ENCODE results near the gene NDRG3. TPM values are rescaled to one million over a fixed set of nuclear protein-coding genes. Genes with fewer than 3 reads are reported as not detected.

NDRG3 gene
- polyA plus RNA-seq, 1 donor from 2014 or later: 61.0 TPM

DNA sequence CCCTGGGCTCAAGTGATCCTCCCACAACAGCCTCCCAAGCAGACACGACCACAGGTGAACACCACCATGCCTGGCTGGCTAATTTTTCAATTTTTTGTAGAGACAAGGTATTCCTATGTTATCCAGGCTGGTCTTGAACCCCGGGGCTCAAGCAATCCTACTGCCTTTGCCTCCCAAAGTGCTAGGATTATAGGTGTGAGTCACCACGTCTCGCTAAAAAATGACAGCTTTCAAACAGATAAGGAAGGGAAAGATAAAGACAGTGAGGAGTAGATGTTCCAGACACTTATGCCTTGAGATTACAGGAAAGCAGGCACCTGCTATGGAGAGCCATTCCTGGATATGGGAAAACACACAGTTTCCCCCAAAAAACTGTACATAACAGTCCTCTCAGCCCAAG, 58.9 kb downstream of the NDRG3 start:
- TF ChIP-seq EP300 (conservative IDR thresholded peaks at IDR 0.05; ENCODE audit: poor library complexity, severe bottlenecking) (no peak), EZH2 (IDR thresholded peaks at IDR 0.05; ENCODE audit: borderline replicate concordance, insufficient read depth, low read length, poor library complexity, severe bottlenecking) (no peak), TAF1 (IDR thresholded peaks at IDR 0.05; ENCODE audit: low read depth) (no peak), SMC3 (conservative IDR thresholded peaks at IDR 0.05; ENCODE audit: poor library complexity) (no peak), RAD21 (conservative IDR thresholded peaks at IDR 0.05) (no peak)
- TF ChIP-seq, protein P1, sequence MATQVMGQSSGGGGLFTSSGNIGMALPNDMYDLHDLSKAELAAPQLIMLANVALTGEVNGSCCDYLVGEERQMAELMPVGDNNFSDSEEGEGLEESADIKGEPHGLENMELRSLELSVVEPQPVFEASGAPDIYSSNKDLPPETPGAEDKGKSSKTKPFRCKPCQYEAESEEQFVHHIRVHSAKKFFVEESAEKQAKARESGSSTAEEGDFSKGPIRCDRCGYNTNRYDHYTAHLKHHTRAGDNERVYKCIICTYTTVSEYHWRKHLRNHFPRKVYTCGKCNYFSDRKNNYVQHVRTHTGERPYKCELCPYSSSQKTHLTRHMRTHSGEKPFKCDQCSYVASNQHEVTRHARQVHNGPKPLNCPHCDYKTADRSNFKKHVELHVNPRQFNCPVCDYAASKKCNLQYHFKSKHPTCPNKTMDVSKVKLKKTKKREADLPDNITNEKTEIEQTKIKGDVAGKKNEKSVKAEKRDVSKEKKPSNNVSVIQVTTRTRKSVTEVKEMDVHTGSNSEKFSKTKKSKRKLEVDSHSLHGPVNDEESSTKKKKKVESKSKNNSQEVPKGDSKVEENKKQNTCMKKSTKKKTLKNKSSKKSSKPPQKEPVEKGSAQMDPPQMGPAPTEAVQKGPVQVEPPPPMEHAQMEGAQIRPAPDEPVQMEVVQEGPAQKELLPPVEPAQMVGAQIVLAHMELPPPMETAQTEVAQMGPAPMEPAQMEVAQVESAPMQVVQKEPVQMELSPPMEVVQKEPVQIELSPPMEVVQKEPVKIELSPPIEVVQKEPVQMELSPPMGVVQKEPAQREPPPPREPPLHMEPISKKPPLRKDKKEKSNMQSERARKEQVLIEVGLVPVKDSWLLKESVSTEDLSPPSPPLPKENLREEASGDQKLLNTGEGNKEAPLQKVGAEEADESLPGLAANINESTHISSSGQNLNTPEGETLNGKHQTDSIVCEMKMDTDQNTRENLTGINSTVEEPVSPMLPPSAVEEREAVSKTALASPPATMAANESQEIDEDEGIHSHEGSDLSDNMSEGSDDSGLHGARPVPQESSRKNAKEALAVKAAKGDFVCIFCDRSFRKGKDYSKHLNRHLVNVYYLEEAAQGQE (IDR thresholded peaks at IDR 0.05; ENCODE audit: borderline replicate concordance): no peak
- Histone ChIP-seq H3K9ac (ENCODE audit: low read length) (no peak overlapping the region), H2AFZ (ENCODE audit: low read depth, low read length) (no peak overlapping the region), H3K27me3 (ENCODE audit: insufficient read depth, low read depth, low read length) (no peaks in the 10 kb centered on the region), H3K27ac (ENCODE audit: low read length) (no peak overlapping the region), H3K4me3 (ENCODE audit: low read length) (no peak overlapping the region), H3K79me2 (replicated peaks; ENCODE audit: insufficient read depth, low read length) (no peaks in the 10 kb centered on the region), H3K4me2 (ENCODE audit: low read length) (no peak overlapping the region), H3K36me3 (ENCODE audit: insufficient read depth, low read length) (no peaks in the 10 kb centered on the region), H3K9me3 (ENCODE audit: low read length) (no peaks in the 10 kb centered on the region), H3F3A (ENCODE audit: insufficient read depth, low read length, poor library complexity, severe bottlenecking) (no peaks in the 10 kb centered on the region), H3K9me2 (ENCODE audit: insufficient read depth, low read length) (no peaks in the 10 kb centered on the region), H4K20me1 (ENCODE audit: insufficient read depth) (no peaks in the 10 kb centered on the region)

DNA sequence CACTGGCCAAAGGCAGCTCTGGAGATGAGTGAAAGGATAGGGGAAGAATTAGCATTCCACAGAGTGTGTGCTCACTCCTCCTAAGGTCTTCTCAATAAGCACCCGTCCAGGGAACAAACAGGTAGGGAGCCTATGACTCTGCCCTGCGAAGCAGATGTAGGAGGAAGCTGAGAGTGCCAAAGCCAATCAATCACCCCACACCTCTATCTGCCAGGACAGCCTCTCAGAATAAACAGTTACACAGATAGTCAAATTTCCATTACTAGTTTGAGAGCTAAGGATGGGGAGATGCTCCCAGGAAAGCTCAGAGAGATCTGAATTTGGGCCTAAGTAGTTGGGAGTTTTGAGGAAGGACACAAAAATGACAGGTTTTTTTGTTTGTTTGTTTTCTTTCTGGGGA, 59.4 kb downstream of the NDRG3 start:
- no peaks in the 10 kb centered on the region for H4K20me1 ChIP-seq (ENCODE audit: insufficient read depth)
- TF ChIP-seq MXI1 (conservative IDR thresholded peaks at IDR 0.05; ENCODE audit: poor library complexity, severe bottlenecking): no peak
- no peak overlapping the region for H3K9ac ChIP-seq (ENCODE audit: low read length)
- no peaks in the 10 kb centered on the region for H3K9me2 ChIP-seq (ENCODE audit: insufficient read depth, low read length)
- H3K27ac ChIP-seq (ENCODE audit: low read length): no peak overlapping the region
- no peaks in the 10 kb centered on the region for H3F3A ChIP-seq (ENCODE audit: insufficient read depth, low read length, poor library complexity, severe bottlenecking)
- H3K4me3 ChIP-seq (ENCODE audit: low read length): no peak overlapping the region
- no peaks in the 10 kb centered on the region for H3K27me3 ChIP-seq (ENCODE audit: insufficient read depth, low read depth, low read length)
- no peaks in the 10 kb centered on the region for H3K9me3 ChIP-seq (ENCODE audit: low read length)
- H3K79me2 ChIP-seq (replicated peaks; ENCODE audit: insufficient read depth, low read length): no peaks in the 10 kb centered on the region
- no peak overlapping the region for H2AFZ ChIP-seq (ENCODE audit: low read depth, low read length)
- no peak overlapping the region for H3K4me2 ChIP-seq (ENCODE audit: low read length)
- H3K36me3 ChIP-seq (ENCODE audit: insufficient read depth, low read length): no peaks in the 10 kb centered on the region

DNA sequence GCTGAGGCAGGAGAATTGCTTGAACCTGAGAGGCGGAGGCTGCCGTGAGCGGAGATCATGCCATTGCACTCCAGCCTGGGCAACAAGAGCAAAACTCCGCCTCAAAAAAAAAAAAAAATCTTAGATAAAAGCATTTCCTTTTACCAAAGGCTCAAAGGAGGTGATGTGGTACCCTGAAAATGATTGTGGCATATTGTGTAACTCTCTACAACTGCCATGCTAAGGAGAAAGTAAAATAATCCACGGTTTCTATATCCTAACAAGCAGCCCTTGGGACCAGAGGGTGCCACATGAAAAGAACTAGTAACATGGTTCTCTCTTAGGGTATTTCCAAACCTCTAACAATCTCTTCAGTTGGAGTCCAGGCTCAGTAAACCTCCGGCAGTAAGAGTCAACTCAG, 61.1 kb downstream of the NDRG3 start:
- H3K27ac ChIP-seq (ENCODE audit: low read length): no peak overlapping the region
- TF ChIP-seq EZH2 (IDR thresholded peaks at IDR 0.05; ENCODE audit: borderline replicate concordance, insufficient read depth, low read length, poor library complexity, severe bottlenecking) (no peak), EP300 (conservative IDR thresholded peaks at IDR 0.05; ENCODE audit: poor library complexity, severe bottlenecking) (no peak), RAD21 (conservative IDR thresholded peaks at IDR 0.05) (no peak)
- no peaks in the 10 kb centered on the region for H4K20me1 ChIP-seq (ENCODE audit: insufficient read depth)
- H3K36me3 ChIP-seq (ENCODE audit: insufficient read depth, low read length): no peaks in the 10 kb centered on the region
- H3K4me2 ChIP-seq (ENCODE audit: low read length): no peak overlapping the region
- no peaks in the 10 kb centered on the region for H3K9me2 ChIP-seq (ENCODE audit: insufficient read depth, low read length)
- H3K9me3 ChIP-seq (ENCODE audit: low read length): no peaks in the 10 kb centered on the region
- no peak overlapping the region for H2AFZ ChIP-seq (ENCODE audit: low read depth, low read length)
- no peaks in the 10 kb centered on the region for H3F3A ChIP-seq (ENCODE audit: insufficient read depth, low read length, poor library complexity, severe bottlenecking)
- no peak overlapping the region for H3K4me3 ChIP-seq (ENCODE audit: low read length)
- no peak overlapping the region for H3K9ac ChIP-seq (ENCODE audit: low read length)
- H3K27me3 ChIP-seq (ENCODE audit: insufficient read depth, low read depth, low read length): no peaks in the 10 kb centered on the region
- no peaks in the 10 kb centered on the region for H3K79me2 ChIP-seq (replicated peaks; ENCODE audit: insufficient read depth, low read length)
